Astrocyte (in vitro differentiated cells and primary cell): ENCODE measurements around the gene TGFB2. TPM values are rescaled to one million over a fixed set of nuclear protein-coding genes. Genes with fewer than 3 reads are reported as not detected.

ENCODE experiments used
- DNase-seq: peaks from one replicate; pipeline ENCODE4 v3.0.0-alpha.2; 2010; ENCODE audit warnings: low read depth
- FAIRE-seq: peaks from 2 replicates; lab custom pipeline; 2011; peaks lifted over from hg19 to GRCh38; lab: Jason Lieb, UNC
- H2AFZ ChIP-seq: 2 replicates; pipeline ENCODE4 v1.6.0; 2012; ENCODE audit warnings: low read depth, low read length, inconsistent platforms
- H3K27ac ChIP-seq: 2 replicates; pipeline ENCODE4 v1.5.1; 2011; ENCODE audit warnings: low read depth, low read length, inconsistent platforms
- H3K27me3 ChIP-seq: 2 replicates; pipeline ENCODE4 v1.6.0; 2011; ENCODE audit warnings: low read length, inconsistent platforms; ENCODE audit not compliant: insufficient read depth
- H3K36me3 ChIP-seq: 2 replicates; pipeline ENCODE4 v1.5.1; 2011; ENCODE audit warnings: low read length, inconsistent platforms; ENCODE audit not compliant: insufficient read depth
- H3K4me1 ChIP-seq: 2 replicates; pipeline ENCODE4 v1.5.1; 2011; ENCODE audit warnings: low read length, inconsistent platforms; ENCODE audit not compliant: insufficient read depth
- H3K4me2 ChIP-seq: 2 replicates; pipeline ENCODE4 v1.6.0; 2012; ENCODE audit warnings: low read length, inconsistent platforms
- H3K4me3 ChIP-seq: 2 replicates; pipeline ENCODE4 v1.5.1; 2011; ENCODE audit warnings: low read depth, mild to moderate bottlenecking, low read length, inconsistent platforms; ENCODE audit not compliant: insufficient read depth
- H3K79me2 ChIP-seq: 2 replicates; pipeline ENCODE4 v1.6.0; 2012; ENCODE audit warnings: mild to moderate bottlenecking, low read length, inconsistent platforms; ENCODE audit not compliant: insufficient read depth
- H3K9ac ChIP-seq: 2 replicates; pipeline ENCODE4 v1.6.0; 2012; ENCODE audit warnings: mild to moderate bottlenecking, low read length, inconsistent platforms
- H3K9me3 ChIP-seq: 2 replicates; pipeline ENCODE4 v1.5.1; 2012; ENCODE audit warnings: low read depth, mild to moderate bottlenecking, low read length, inconsistent platforms; ENCODE audit not compliant: insufficient read depth
- H4K20me1 ChIP-seq: 2 replicates; pipeline ENCODE4 v1.6.0; 2012; ENCODE audit warnings: low read length, inconsistent platforms; ENCODE audit not compliant: insufficient read depth
- H3K27ac Mint-ChIP-seq: one replicate; pipeline ENCODE4 v1.8.0; 2021; ENCODE audit warnings: mild to moderate bottlenecking, mixed read lengths; ENCODE audit not compliant: unreplicated experiment
- H3K27me3 Mint-ChIP-seq: one replicate; pipeline ENCODE4 v1.8.0; 2021; ENCODE audit warnings: low read depth, mixed read lengths; ENCODE audit not compliant: unreplicated experiment
- H3K36me3 Mint-ChIP-seq: one replicate; pipeline ENCODE4 v1.8.0; 2021; ENCODE audit warnings: low read depth, mixed read lengths; ENCODE audit not compliant: unreplicated experiment
- H3K4me1 Mint-ChIP-seq: one replicate; pipeline ENCODE4 v1.8.0; 2021; ENCODE audit warnings: low read depth, mixed read lengths; ENCODE audit not compliant: unreplicated experiment
- H3K4me3 Mint-ChIP-seq: one replicate; pipeline ENCODE4 v1.8.0; 2021; ENCODE audit warnings: mild to moderate bottlenecking, moderate library complexity, mixed read lengths; ENCODE audit not compliant: unreplicated experiment
- H3K9me3 Mint-ChIP-seq: one replicate; pipeline ENCODE4 v1.8.0; 2021; ENCODE audit warnings: mild to moderate bottlenecking, mixed read lengths; ENCODE audit not compliant: unreplicated experiment
- EZH2 ChIP-seq: IDR thresholded peaks from 2 replicates; pipeline ENCODE4 v1.6.1; 2012; ENCODE audit warnings: mild to moderate bottlenecking, low read length, inconsistent platforms; ENCODE audit not compliant: insufficient read depth
- total RNA-seq: library from RNA; stranded (reverse); gene quantifications from 2 replicates; pipeline ENCODE4 v1.2.1, GENCODE V29; 2021
- TF ChIP-seq, protein P1 (sequence below): IDR thresholded peaks from 2 replicates; pipeline ENCODE4 v1.5.1; 2011; ENCODE audit warnings: low read depth, mild to moderate bottlenecking, inconsistent platforms, low read length, moderate library complexity; ENCODE audit not compliant: insufficient read depth

The TGFB2 gene
- total RNA-seq, 1 donor from 2014 or later: 330 TPM

DNA sequence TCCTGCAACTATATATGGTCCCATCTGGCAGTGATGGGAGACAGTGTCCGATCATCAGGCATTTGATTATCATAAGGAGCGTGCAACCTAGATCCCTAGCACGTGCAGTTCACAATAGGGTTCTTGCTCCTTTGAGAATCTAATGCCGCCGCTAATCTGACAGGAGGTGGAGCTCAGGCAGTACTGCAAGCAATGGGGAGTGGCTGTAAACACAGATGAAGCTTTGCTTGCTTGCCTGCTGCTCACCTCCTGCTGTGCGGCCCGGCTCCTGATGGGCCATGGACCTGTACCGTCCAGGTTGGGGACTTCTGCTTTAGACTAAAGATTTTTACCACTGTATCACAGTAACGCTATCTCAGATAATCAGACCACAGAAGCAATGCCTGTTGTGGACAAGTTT lies 63.8 kb downstream of the TGFB2 start:
- no peak overlapping the region for H3K4me3 ChIP-seq
- TF ChIP-seq, protein P1, sequence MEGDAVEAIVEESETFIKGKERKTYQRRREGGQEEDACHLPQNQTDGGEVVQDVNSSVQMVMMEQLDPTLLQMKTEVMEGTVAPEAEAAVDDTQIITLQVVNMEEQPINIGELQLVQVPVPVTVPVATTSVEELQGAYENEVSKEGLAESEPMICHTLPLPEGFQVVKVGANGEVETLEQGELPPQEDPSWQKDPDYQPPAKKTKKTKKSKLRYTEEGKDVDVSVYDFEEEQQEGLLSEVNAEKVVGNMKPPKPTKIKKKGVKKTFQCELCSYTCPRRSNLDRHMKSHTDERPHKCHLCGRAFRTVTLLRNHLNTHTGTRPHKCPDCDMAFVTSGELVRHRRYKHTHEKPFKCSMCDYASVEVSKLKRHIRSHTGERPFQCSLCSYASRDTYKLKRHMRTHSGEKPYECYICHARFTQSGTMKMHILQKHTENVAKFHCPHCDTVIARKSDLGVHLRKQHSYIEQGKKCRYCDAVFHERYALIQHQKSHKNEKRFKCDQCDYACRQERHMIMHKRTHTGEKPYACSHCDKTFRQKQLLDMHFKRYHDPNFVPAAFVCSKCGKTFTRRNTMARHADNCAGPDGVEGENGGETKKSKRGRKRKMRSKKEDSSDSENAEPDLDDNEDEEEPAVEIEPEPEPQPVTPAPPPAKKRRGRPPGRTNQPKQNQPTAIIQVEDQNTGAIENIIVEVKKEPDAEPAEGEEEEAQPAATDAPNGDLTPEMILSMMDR: no peak
- no peak for TF ChIP-seq EZH2
- H3K79me2 ChIP-seq: peaks cover 83% of the 10 kb centered on the region
- peaks cover 35% of the 10 kb centered on the region for H3K36me3 ChIP-seq
- H3K9me3 Mint-ChIP-seq: no peaks in the 10 kb centered on the region
- H3K9me3 ChIP-seq: no peaks in the 10 kb centered on the region
- no peak overlapping the region for H2AFZ ChIP-seq
- H3K27ac Mint-ChIP-seq: no peak overlapping the region
- peak overlapping the region; percentile 59 for H3K27ac ChIP-seq
- DNase-seq (no peak), FAIRE-seq (no peak)
- H3K4me1 ChIP-seq: peaks cover 22% of the 10 kb centered on the region
- H3K4me3 Mint-ChIP-seq: no peak overlapping the region
- no peaks in the 10 kb centered on the region for H3K27me3 Mint-ChIP-seq
- H3K27me3 ChIP-seq: no peaks in the 10 kb centered on the region
- H3K36me3 Mint-ChIP-seq: peaks cover 63% of the 10 kb centered on the region
- H4K20me1 ChIP-seq: peaks cover 30% of the 10 kb centered on the region
- peak overlapping the region; percentile 44 for H3K4me2 ChIP-seq
- H3K4me1 Mint-ChIP-seq: peaks cover 43% of the 10 kb centered on the region
- H3K9ac ChIP-seq: no peak overlapping the region

DNA sequence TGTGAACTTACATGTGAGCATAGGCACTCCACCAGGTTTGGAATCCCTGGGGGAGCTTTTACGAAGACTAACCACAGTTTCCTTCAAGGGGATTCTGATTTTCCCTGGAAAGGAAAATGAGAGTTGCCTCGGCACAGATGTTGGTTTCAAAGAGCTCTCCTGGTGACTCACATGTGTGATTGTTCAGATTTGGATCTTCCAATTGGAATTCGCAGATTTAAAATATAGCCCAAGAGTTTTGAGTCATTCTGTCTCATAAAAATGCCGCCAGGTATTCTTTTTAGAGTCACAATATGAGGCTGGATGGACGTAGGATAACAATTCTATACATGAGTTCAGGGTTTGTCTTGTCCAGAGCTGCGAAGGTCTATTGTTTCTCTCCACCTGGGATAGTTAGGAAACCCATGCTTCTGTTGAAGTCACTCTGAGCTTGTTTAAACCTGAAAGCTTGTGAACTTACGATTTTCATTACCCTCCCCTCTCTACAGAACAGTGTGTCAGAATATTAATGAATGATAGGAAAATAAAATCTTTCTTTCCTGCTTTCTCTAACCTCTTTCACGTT lies 64.9 kb downstream of the TGFB2 start:
- H3K27me3 Mint-ChIP-seq: no peaks in the 10 kb centered on the region
- no peak for TF ChIP-seq EZH2
- TF ChIP-seq, protein P1: no peak
- no peak overlapping the region for H3K4me3 Mint-ChIP-seq
- peaks cover 86% of the 10 kb centered on the region for H3K79me2 ChIP-seq
- H3K4me1 ChIP-seq: peaks cover 22% of the 10 kb centered on the region
- peaks cover 24% of the 10 kb centered on the region for H4K20me1 ChIP-seq
- peaks cover 31% of the 10 kb centered on the region for H3K36me3 ChIP-seq
- H3K4me1 Mint-ChIP-seq: peaks cover 46% of the 10 kb centered on the region
- peak overlapping the region; percentile 59 for H3K27ac ChIP-seq
- DNase-seq (peak; percentile 79), FAIRE-seq (peak; percentile 34)
- no peaks in the 10 kb centered on the region for H3K9me3 ChIP-seq
- H3K9me3 Mint-ChIP-seq: no peaks in the 10 kb centered on the region
- H3K4me2 ChIP-seq: peak overlapping the region; percentile 44
- no peaks in the 10 kb centered on the region for H3K27me3 ChIP-seq
- H3K4me3 ChIP-seq: no peak overlapping the region
- H3K27ac Mint-ChIP-seq: peak overlapping the region; percentile 53
- H3K36me3 Mint-ChIP-seq: peaks cover 60% of the 10 kb centered on the region
- no peak overlapping the region for H2AFZ ChIP-seq
- H3K9ac ChIP-seq: peak overlapping the region; percentile 11

DNA sequence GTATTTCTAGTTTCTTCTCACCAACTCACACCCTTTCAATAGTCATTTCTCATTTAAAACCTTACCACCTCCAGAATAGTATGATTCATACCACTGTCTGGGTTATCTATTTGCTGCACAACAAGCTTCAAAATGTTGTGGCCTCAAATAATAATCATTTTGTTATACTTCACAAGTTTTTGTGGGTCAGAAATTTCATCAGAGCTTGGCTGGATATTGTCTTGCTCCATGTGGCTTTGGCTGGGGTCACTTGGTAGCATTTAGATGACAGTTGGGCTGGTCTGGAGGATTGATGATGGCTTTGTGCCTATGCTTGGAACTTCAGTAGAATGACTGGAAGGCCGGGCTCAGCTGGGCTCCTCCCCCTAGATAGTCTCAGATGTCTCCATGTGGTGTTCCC lies 66.0 kb downstream of the TGFB2 start:
- TF ChIP-seq, protein P1: no peak
- TF ChIP-seq EZH2: no peak
- H3K27ac ChIP-seq: peak overlapping the region; percentile 36
- peaks cover 22% of the 10 kb centered on the region for H3K4me1 ChIP-seq
- H3K27me3 ChIP-seq: no peaks in the 10 kb centered on the region
- H3K4me2 ChIP-seq: no peak overlapping the region
- DNase-seq: peak; percentile 80
- H4K20me1 ChIP-seq: peaks cover 22% of the 10 kb centered on the region
- H3K9me3 Mint-ChIP-seq: no peaks in the 10 kb centered on the region
- peaks cover 51% of the 10 kb centered on the region for H3K4me1 Mint-ChIP-seq
- no peak overlapping the region for H3K4me3 ChIP-seq
- FAIRE-seq: no peak
- H3K9me3 ChIP-seq: no peaks in the 10 kb centered on the region
- no peak overlapping the region for H3K9ac ChIP-seq
- peaks cover 57% of the 10 kb centered on the region for H3K36me3 Mint-ChIP-seq
- H3K36me3 ChIP-seq: peaks cover 20% of the 10 kb centered on the region
- no peak overlapping the region for H2AFZ ChIP-seq
- no peaks in the 10 kb centered on the region for H3K27me3 Mint-ChIP-seq
- H3K4me3 Mint-ChIP-seq: no peak overlapping the region
- H3K79me2 ChIP-seq: peaks cover 86% of the 10 kb centered on the region
- H3K27ac Mint-ChIP-seq: peak overlapping the region; percentile 81
